Fibroblast of villous mesenchyme (primary cell): ENCODE measurements around the gene GPR62. TPM values are rescaled to one million over a fixed set of nuclear protein-coding genes. Genes with fewer than 3 reads are reported as not detected.

Source experiments
- DNase-seq: peaks from one replicate; pipeline ENCODE4 v3.0.0-alpha.2; 2010; ENCODE audit warnings: low read depth
- H3K4me3 ChIP-seq: 2 replicates; pipeline ENCODE4 v1.5.1; 2011; ENCODE audit warnings: low read depth, mild to moderate bottlenecking, low read length
- CTCF ChIP-seq: IDR thresholded peaks from 2 replicates; pipeline ENCODE4 v1.5.1; 2012; ENCODE audit warnings: low read depth, mild to moderate bottlenecking, low read length; ENCODE audit not compliant: insufficient read depth
- total RNA-seq: library from RNA; depleted of rRNA; stranded (reverse); fragments of >200 nt; gene quantifications from 2 replicates; pipeline ENCODE4 v1.2.3, GENCODE V29; 2012

The GPR62 gene
- total RNA-seq, 1 donor = under 0.01 TPM

- no peak for TF ChIP-seq CTCF
- no peak for DNase-seq
- no peak overlapping the region for H3K4me3 ChIP-seq
These were observed 6.1 kb upstream of the GPR62 start for GRCh38 chr3:51949121-51949520.

- no peak for TF ChIP-seq CTCF
- H3K4me3 ChIP-seq = no peak overlapping the region
- DNase-seq = no peak
These were observed 4.3 kb upstream of the GPR62 start for GRCh38 chr3:51950899-51951298.

- peak; percentile 59 for DNase-seq
- no peak for TF ChIP-seq CTCF
- no peak overlapping the region for H3K4me3 ChIP-seq
These were observed 1.7 kb upstream of the GPR62 start for GRCh38 chr3:51953445-51953844.

GRCh38 chr3:51954105-51954504 lies 1.1 kb upstream of the GPR62 start:
- no peak for DNase-seq
- no peak for TF ChIP-seq CTCF
- no peak overlapping the region for H3K4me3 ChIP-seq

- DNase-seq = no peak
- no peak for TF ChIP-seq CTCF
These were observed 468 bp upstream of the GPR62 start for GRCh38 chr3:51954713-51955112.

GRCh38 chr3:51955893-51956770 lies 951 bp downstream of the GPR62 start:
- peak; percentile 42 for DNase-seq
- peak; percentile 30 for TF ChIP-seq CTCF
- no peak overlapping the region for H3K4me3 ChIP-seq

More at GRCh38 chr3:51954713-51955112, 468 bp upstream of the GPR62 start:
- H3K4me3 ChIP-seq = no peak overlapping the region
